NCI-H2227 (cell line): Measurements from ENCODE around the gene TMEFF2.
"Not testable (repeated sequence)": the region's sequence is repeated elsewhere in the genome, so short reads cannot be mapped to it uniquely, and the experiment has no call there.

Source experiments
- DNase-seq: peaks from one replicate; lab custom pipeline; 2025; ENCODE audit not compliant: unreplicated experiment; lab: John Stamatoyannopoulos, UW

TMEFF2 gene

DNA sequence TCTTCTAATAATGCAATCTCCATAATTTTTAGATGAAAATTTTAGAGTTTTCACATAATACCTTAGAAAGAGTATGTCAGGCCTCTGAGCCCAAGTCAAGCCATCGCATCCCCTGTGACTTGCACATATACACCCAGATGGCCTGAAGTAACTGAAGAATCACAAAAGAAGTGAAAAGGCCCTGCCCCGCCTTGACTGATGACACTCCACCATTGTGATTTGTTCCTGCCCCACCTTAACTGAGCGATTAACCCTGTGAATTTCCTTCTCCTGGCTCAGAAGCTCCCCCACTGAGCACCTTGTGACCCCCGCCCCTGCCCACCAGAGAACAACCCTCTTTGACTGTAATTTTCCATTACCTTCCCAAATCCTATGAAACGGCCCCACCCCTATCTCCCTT, 64.4 kb downstream of the TMEFF2 start:
- DNase-seq = not testable (repeated sequence)

DNA sequence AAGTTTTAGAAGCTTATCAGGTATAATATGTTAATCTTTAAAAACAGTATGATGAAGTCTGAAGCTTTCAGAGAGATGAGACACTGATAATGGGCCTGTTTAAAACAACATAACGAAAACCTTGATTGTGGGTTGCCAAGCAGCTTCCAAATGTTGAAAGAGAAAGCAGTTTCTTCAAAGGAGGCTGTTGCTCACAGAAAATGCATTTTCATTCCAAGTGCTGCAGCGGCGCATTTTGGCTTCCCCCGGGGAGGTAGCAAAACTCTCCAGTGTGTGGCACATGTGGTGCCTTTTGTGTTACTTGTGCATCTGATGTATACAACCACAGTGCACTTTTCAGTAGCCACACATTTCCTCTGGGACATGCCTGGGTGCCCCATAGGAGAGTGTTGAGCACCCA, 66.1 kb downstream of the TMEFF2 start:
- peak; percentile 20 for DNase-seq

DNA sequence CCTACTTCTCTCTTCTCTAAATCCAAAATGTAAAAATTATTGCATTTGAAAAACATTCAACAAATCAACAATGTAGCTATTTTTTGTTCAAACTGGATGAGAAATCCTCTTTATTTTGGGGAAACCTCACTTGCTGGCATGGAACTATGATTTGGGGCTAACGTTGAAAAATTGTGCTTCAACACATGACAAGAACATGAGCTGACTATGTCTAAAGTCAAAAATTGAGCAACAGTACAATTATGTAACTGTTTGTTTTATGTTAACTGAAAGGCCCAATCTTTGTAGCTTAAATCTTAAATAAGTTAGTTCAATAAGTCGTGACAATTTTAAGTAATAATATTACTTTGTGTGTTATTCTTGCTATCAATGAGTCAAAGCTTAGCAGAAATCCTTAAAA, 67.3 kb downstream of the TMEFF2 start:
- no peak for DNase-seq

DNA sequence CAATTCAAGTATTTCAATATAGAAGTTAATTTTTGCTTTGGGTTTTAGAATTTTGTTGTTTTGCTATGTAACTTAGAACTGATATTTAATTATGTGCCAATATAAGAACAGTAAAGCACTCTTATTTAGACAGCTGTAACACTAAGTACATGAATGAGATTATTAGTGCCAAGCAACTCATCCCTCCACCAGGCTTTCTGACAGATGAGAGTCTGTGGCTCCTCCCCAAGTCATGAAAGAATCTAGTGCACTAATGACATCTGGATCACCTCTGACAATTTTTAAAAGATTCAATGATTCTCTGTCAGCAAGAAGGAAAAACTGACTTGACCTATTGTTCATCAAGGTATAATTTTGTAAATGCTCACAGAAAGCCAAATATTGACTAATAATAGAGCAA, 67.8 kb downstream of the TMEFF2 start:
- DNase-seq = peak; percentile 39

DNA sequence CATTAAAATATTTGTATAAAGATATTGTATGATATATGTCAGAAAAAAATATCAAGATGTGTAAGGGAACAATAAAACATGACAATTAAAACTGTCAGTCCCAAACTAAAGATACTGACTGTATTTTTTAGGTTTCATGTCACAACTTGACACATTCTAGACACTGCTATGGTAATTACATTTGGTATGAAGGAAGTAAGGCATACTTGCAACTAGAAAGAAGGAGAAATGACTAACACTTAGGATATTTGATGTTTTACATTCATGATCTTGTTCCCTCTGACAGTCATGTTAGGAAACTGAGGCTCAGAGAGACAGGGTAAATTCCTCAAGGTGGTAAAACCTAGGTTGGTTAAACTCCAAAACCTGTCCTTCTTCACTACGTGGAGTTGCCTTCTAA, 68.3 kb downstream of the TMEFF2 start:
- no peak for DNase-seq

DNA sequence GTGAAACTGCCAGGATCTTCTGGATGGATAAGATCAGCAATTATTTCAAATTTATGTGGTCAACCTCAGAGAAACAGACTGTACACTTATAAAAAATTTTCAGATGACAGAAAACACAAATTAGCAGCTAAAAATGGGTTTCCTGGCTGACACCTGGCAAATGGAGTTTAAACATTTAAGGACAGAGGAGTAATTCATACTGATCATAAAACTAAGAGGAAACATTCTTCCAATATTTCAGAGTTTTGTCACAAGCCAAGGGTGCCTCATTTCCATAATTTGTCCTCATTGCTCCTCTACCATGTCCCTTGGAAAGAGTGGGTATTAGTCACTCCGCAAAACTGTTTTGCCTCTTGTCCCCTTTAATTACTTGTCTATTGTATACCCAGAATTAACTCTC, 70.2 kb downstream of the TMEFF2 start:
- DNase-seq = no peak

DNA sequence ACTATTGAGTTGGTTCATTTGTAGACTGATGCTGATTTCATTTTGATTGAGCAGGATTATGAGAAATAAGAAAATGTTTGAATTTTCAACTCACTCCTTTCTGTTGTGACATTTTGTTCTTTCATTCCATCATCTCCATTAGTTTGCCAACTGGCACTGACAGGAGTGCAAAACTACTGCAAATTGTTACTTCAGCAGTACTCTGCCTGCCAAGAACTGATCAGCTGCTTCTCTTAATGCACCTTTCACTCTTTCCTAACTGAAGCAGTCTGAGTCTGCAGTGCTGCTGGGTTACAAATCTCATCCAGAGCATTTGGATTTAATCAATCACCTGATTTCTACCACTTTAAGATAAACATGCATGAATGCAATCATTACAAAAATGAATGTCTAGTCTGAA, 70.9 kb downstream of the TMEFF2 start:
- DNase-seq = no peak

DNA sequence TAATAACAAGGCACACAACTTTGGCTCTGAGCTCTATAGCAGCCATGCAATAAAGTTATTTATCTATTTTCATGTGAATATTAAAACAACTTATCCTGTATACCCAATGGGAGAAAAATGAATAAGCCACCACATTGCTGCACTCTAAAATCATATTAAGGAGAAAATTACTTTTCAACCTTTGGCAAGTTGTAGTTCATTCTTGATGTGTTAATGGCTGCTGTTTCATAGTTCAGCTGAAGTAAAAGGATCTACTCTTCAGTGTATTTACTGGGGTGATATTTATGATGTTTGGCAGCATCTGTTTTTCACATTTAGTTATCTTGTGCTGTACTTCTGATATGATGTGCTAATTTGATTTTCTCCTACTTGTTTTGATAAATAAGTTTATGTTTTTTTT, 71.8 kb downstream of the TMEFF2 start:
- DNase-seq = no peak

DNA sequence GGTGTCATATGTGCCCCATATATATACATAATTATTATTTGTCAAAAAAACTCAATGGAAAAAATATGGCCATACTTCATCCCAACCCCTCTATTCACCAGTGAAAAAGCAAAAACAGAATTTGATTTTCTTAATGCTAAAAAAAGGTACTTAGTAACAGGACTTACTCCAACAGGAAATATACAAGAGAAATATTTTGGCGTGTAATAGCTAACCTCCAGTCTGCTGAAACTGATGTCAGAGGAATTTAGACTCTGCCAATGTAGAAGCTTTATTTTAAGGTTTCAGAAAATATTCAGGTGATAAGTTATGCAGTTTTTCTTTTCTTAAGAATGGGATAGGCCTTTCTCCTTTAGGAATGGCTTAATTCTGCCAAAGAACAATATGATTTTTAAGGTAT, 72.6 kb downstream of the TMEFF2 start:
- DNase-seq = no peak

DNA sequence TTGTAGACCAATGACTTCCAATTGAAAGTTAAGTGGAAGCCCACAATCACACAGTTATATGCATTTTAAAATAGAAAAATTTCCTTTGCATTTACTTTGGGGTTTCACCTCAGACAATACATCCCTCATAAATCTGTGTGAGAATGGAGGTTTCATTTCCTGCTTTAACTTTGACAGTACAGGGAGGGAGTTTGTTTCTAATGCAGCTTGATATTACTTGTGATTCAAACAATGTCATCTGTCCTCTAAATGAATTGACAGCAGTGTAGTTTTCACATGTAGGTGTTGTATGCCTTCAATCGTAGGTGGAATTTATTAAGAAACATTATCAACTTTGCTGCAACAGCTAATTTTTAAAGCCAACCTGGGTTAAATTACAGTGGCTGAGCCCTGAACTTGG, 75.2 kb downstream of the TMEFF2 start:
- DNase-seq = no peak

DNA sequence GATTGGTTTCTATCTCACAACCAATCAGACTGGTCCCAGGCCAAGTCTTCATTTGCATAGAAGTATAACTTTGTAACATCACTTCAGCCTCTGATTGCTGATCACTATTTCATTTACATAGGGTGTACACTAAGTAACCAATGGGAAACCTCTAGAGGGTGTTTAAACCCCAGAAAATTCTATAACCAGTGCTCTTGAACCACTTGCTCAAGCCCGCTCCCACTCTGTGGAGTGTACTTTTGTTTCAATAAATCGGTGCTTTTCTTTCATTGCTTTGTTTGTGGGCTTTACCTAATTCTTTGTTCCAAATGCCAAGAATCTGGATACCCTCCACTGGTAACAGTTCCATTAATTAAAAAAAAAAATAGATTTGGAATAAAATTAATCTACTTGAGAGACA, 77.0 kb downstream of the TMEFF2 start:
- DNase-seq = no peak

DNA sequence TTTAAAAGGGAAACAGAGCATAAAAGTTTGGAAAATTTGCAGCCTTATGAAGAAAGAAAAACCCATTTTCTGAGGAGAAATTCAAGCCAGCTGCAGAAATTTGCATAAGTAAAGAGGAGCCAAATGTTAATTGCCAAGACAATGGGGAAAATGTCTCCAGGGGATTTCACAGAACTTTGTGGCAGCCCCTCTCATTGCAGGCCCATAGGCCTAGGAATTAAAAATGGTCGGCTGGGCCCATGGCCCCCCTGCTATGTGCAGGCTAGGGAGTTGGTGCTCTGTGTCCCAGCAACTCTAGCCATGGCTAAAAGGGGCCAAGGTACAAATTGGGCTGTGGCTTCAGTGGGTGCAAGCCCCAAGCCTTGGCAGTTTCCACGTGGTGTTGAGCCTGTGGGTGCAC, 83.2 kb downstream of the TMEFF2 start:
- DNase-seq = not testable (repeated sequence)

DNA sequence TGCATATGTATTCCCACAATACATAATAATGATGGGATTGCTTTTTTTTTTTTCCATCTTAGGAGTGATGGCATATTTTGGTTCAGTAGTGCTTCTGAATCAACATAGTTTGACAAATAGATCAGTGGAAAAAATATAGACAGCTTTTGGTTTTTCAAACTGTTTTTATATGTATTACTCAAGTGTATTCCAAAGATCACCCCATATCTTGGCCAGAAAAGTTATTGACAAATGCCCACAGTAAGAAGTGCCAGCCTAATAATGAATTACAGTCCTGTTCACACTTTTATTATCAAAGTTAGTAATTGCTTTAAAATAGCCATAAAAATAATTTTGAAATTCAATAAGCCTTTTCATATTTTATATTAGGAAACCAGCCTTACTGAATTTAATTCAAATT, 95.0 kb downstream of the TMEFF2 start:
- DNase-seq = no peak

DNA sequence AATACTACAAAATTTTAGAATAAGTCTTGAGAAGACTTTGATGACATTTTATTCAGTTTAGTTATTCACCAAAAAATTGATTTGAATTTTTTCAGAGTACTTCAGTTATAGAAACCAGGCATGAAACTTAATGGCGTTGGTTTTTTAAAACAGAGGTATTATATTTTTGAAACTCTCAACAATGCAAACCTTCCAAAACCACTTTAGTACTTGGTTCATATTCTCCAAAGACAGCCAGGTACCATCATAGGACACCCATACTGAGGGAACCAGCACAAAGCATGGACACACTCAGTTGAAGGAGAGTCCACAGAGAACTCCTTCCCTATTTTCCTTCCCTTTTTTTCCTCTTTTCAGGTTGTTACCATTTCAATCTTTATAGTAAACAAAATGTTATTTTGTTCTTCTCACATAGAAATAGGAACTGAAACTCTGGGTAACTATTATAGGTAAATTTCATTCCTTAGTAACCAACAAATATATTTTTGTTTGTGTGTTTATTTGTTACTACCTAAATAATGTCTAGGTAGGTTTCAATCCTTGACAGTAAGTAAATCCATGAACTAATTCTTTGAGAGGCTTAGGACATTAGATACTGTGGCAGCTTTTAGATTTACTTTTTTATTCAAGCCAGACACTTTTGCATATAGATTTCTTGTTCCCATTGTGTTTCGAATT, 95.8 kb downstream of the TMEFF2 start:
- no peak for DNase-seq

DNA sequence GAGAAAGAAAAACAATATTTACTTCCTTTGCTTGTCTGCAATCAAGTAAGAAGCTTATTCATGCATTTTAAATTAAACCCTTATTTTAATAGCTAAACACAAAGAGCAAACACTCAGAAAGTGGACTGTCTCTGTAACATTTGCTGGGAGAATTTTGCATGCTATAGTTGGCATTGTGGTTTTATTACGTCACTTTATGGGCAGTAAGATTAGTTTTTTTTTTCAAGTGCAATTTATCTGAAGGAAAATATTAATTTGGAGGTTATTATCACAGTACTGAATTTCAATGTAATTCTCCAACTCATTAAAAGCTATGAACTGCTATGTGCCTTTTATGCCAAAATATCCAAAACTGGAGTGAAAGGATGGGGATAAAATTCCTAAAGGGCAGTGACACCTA, 103.3 kb downstream of the TMEFF2 start:
- DNase-seq = no peak

DNA sequence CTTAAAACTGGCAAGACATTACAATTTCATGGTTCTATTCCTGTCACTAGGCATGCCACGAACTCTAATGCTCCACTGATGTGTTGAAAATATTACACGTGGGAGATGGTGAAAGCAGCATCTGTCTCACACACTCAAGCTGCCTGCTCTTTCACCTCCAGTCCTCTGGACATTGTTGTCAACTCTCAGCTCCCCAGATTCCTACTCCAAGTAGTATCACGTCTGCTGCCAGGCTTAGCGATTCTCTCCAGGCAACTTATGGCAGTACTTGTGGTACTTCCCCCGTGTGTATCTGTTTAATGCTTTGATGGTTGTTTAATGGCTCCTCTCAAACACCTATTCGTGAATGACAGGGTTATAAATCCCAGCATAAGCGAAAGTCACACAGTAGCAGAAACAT, 103.8 kb downstream of the TMEFF2 start:
- no peak for DNase-seq

DNA sequence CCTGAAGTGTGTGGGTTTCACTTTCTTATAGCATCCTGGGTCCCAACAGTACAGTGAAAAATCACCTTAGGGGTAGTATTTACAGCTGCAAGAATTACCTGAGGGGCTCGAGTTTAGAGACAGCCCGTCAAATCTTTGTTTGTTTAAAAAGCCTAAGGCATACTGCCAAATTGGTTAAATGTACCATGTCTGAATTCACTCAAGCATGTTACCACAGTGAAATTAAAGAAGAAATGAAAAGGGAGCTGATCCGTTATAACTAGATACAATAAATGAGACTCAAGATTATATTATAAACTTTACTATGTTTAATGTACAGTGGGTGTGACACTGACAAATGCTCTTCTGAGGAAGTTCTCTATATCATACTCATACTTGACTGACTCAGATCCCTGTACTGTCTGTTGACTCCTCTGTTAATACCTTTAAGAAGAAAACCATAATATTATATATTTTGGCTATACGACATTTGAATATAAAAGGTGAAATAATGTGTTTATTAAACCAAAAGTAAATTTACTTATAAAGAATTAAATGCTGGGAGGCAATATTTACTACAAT, 107.3 kb downstream of the TMEFF2 start:
- no peak for DNase-seq

DNA sequence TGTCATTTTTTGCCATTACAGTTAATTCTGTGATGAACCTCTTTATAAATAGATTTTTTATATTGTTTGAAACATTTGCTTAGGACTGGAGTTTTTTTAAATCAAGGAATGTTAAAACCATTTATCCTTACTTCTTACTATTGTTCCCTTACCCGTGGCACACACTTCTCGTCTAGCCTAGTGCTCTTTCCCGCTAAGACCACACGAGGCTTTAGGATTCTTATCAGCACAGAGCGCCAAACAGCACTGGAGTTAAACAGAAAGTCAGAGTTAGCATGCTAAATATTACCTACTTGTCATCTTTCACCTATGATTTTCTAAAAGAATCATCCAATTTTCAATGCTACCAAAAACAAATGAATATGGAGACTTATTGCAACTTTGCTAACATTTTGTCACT, 112.6 kb downstream of the TMEFF2 start:
- DNase-seq = no peak

DNA sequence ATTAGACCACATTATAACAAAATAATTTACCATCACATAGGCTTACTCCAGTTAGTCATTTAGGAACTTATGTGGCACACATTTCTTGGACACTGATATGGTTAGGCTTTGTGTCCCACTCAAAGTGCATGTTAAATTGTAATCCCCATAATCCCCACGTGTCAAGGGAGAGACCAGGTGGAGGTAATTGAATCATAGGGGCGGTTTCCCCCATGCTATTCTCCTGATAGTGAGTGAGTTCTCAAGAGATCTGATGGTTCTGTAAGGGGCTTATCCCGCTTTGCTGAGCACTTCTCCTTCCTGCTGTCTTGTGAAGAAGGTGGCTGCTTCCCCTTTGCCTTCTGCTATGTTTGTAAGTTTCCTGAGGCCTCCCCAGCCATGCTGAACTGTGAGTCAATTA, 114.6 kb downstream of the TMEFF2 start:
- not testable (repeated sequence) for DNase-seq

DNA sequence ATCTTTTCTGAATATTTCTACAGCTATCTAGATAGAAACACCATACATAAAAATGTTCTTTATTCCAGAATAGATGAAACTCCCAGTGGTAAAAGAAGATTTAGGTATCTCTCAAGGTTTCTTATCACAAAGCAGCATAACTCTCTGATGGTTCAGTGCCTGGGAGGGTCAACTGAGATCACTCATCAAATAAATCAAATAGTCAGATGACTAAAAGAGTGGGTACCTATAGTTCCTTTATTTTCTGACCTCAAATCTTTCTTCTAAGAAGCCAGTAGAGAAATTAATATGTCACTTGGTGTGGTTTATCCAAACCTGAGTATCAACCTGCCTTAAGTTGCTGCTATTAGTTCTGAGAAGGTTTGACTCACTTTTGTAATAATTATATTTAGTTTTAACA, 120.9 kb downstream of the TMEFF2 start:
- DNase-seq = no peak

DNA sequence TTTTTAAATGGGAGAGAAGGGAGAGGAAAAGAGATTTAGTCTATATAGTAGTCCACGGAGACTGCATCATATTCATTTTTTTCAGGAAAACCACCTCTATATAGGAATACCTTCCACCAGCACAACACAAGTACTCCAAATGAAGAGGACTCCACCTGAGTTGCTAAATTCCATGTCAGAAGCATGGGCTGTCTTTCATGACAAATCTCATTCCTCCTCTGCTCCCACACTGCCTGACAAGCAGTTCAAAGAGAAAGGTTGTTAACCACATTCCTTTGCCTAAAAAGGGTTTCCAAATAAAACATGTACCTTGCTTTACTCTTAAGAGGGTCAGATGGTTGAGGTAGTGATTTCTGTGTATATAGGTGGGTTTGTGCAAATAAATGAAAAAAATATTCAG, 122.0 kb downstream of the TMEFF2 start:
- no peak for DNase-seq

DNA sequence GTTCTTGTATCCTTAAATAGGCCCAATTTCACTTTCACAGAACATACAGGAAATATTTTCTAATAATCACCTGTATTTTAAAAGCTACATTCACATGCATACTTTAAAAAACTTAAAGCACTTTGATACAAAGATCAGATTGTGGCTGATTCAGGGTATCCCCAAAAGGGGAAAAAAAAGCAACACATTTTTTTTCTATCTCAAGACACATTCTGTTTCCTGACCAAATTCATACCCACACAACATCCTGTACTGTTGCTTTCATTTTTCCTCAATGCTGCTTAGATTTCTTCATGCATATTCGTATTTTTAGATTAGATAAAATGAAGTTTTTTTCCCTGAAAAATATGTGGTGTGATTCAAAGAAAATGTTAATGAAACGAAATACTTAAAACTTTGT, 122.5 kb downstream of the TMEFF2 start:
- no peak for DNase-seq

DNA sequence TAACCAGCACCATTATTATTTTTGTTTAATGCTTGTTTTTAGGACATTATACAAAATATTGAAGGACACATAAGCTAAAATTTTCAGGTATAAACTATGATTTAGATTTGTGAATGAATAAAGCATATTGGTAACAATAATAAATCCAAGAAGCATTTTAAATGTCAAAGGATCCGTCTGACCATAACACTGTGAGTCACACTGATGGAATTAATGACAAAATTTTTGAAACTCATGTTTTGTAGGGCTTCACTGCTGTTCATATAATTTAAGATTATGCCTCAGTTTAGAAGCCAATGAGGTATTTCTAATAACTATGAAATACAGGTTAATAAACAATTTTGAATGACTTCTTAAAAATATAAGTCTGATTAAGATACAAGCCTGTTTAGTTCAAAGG, 124.6 kb downstream of the TMEFF2 start:
- DNase-seq = no peak
